AG04450 (cell line): ENCODE measurements around the gene GJA9. TPM values are rescaled to one million over a fixed set of nuclear protein-coding genes. Genes with fewer than 3 reads are reported as not detected.

ENCODE experiments used
- CTCF ChIA-PET: fragments of 300-600, 350-600 bp; formaldehyde crosslinking; extraction: SDS; loops from one replicate; lab custom pipeline; 2022; ENCODE audit warnings: antibody characterized with exemption, inconsistent platforms; lab: Charles Lee
- POLR2A ChIA-PET: fragments of 350-600 bp; formaldehyde crosslinking; extraction: SDS; loops from one replicate; lab custom pipeline; 2021; ENCODE audit warnings: antibody characterized with exemption, inconsistent platforms; lab: Yijun Ruan, JAX
- DNase-seq: peaks from one replicate; pipeline ENCODE4 v3.0.0-alpha.2; 2011; ENCODE audit warnings: low read depth, low spot score
- H3K27ac ChIP-seq: one replicate; pipeline ENCODE4 v1.5.1; 2012; ENCODE audit warnings: low read depth, low read length, control low read depth
- H3K27me3 ChIP-seq: one replicate; pipeline ENCODE4 v1.6.0; 2012; ENCODE audit warnings: low read length; ENCODE audit not compliant: control insufficient read depth, insufficient read depth
- H3K4me3 ChIP-seq: 2 replicates; pipeline ENCODE4 v1.5.1; 2011; ENCODE audit warnings: mild to moderate bottlenecking, low read depth, low read length, control low read depth
- H3K9me3 ChIP-seq: 2 replicates; pipeline ENCODE4 v1.5.1; 2012; ENCODE audit warnings: low read length; ENCODE audit not compliant: control insufficient read depth, insufficient read depth
- CTCF ChIP-seq: IDR thresholded peaks from 2 replicates; pipeline ENCODE4 v1.5.1; 2011; ENCODE audit warnings: low read depth, low read length, control low read depth, inconsistent platforms
- polyA plus RNA-seq: library from polyadenylated mRNA; depleted of rRNA; stranded (reverse); fragments of >200 nt; gene quantifications from 2 replicates; pipeline ENCODE4 v1.2.3, GENCODE V29; 2011

Gene GJA9
- polyA plus RNA-seq, 1 experiment: not detected

- no peak overlapping the region for H3K4me3 ChIP-seq
- ChIA-PET CTCF (no interaction called here), POLR2A (no interaction called here)
- H3K27me3 ChIP-seq: no peaks in the 10 kb centered on the region
- no peak for TF ChIP-seq CTCF
- no peaks in the 10 kb centered on the region for H3K9me3 ChIP-seq
- H3K27ac ChIP-seq: no peak overlapping the region
- no peak for DNase-seq
These were observed 17.4 kb upstream of the GJA9 start for GRCh38 chr1:38898653-38899230.

DNA sequence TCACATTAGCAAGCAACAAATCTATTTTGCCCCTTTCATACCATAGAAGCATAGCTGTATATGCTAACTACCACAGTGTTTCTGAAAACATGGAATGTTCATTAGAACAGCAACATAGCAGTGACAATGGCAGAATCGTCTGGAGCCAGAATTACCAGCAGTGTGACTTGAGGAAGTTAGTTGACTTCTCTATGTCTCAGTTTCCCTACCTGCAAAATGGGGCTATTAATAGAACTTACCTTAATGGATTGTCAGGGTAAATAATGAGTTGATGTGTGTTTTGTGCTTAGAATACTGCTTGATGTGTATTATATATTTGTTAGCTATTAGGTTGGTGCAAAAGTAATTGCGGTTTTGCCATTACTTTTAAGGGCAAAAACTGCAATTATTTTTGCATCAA is 14.8 kb upstream of the GJA9 start:
- no peak for TF ChIP-seq CTCF
- DNase-seq: no peak

GRCh38 chr1:38892976-38893375 is 11.6 kb upstream of the GJA9 start:
- DNase-seq: no peak
- Histone ChIP-seq H3K27ac (no peak overlapping the region), H3K27me3 (no peaks in the 10 kb centered on the region), H3K4me3 (no peak overlapping the region), H3K9me3 (no peaks in the 10 kb centered on the region)
- POLR2A ChIA-PET: no interaction called here
- CTCF ChIA-PET: no interaction called here
- TF ChIP-seq CTCF: no peak

More for the DNA sequence above, 14.8 kb upstream of the GJA9 start:
- Histone ChIP-seq H3K27me3 (no peaks in the 10 kb centered on the region), H3K27ac (no peak overlapping the region), H3K9me3 (no peaks in the 10 kb centered on the region), H3K4me3 (no peak overlapping the region)
- POLR2A ChIA-PET: no interaction called here
- CTCF ChIA-PET: no interaction called here

GRCh38 chr1:38891753-38892152 is 10.4 kb upstream of the GJA9 start:
- CTCF ChIA-PET: no interaction called here
- POLR2A ChIA-PET: no interaction called here
- Histone ChIP-seq H3K27ac (no peak overlapping the region), H3K4me3 (no peak overlapping the region), H3K9me3 (no peaks in the 10 kb centered on the region), H3K27me3 (no peaks in the 10 kb centered on the region)
- TF ChIP-seq CTCF: no peak
- DNase-seq: no peak

- CTCF ChIA-PET: no interaction called here
- H3K4me3 ChIP-seq: no peak overlapping the region
- no peak for TF ChIP-seq CTCF
These were observed 8.2 kb upstream of the GJA9 start for GRCh38 chr1:38889589-38889988.

More at GRCh38 chr1:38889589-38889988, 8.2 kb upstream of the GJA9 start:
- H3K27me3 ChIP-seq: no peaks in the 10 kb centered on the region
- POLR2A ChIA-PET: no interaction called here
- no peak for DNase-seq
- no peak overlapping the region for H3K27ac ChIP-seq
- H3K9me3 ChIP-seq: no peaks in the 10 kb centered on the region
